Measurements from ENCODE around the gene DPF3.

The DPF3 gene

GRCh38 chr14:72578514-72578913 is 315.4 kb downstream of the DPF3 start:
- no peaks in the 10 kb centered on the region for H3F3A ChIP-seq (ENCODE audit: insufficient read depth, low read length)
- H3K4me2 ChIP-seq (ENCODE audit: low read depth, low read length): no peak overlapping the region
- no peak for DNase-seq
- H3K79me2 ChIP-seq (ENCODE audit: low read length): no peaks in the 10 kb centered on the region
- H3K4me3 ChIP-seq (ENCODE audit: low read length): no peak overlapping the region
- H3K9me2 ChIP-seq (replicated peaks; ENCODE audit: insufficient read depth, low read length): no peaks in the 10 kb centered on the region
- no peaks in the 10 kb centered on the region for H3K4me1 ChIP-seq (ENCODE audit: low read length)
- no peaks in the 10 kb centered on the region for H3K36me3 ChIP-seq (replicated peaks; ENCODE audit: insufficient read depth, low read length)
- no peak overlapping the region for H2AFZ ChIP-seq (ENCODE audit: low read length)
- TF ChIP-seq CTCF (IDR thresholded peaks at IDR 0.05; ENCODE audit: low read length) (no peak), EZH2phosphoT487 (IDR thresholded peaks at IDR 0.05; ENCODE audit: low read length) (no peak), EZH2 (optimal IDR thresholded peaks at IDR 0.05; ENCODE audit: low read depth, low read length) (no peak)
- H4K20me1 ChIP-seq (ENCODE audit: insufficient read depth, low read length): no peaks in the 10 kb centered on the region
- H3K27me3 ChIP-seq (replicated peaks; ENCODE audit: insufficient read depth, low read length): no peaks in the 10 kb centered on the region
- H3K9me3 ChIP-seq (replicated peaks; ENCODE audit: insufficient read depth, low read length): no peaks in the 10 kb centered on the region
- H3K27ac ChIP-seq (ENCODE audit: low read length): no peak overlapping the region
- no peak overlapping the region for H3K9ac ChIP-seq (ENCODE audit: low read length)

GRCh38 chr14:72577521-72577920 is 316.4 kb downstream of the DPF3 start:
- Histone ChIP-seq H3K4me2 (ENCODE audit: low read depth, low read length) (no peak overlapping the region), H3K79me2 (ENCODE audit: low read length) (no peaks in the 10 kb centered on the region), H3K9ac (ENCODE audit: low read length) (no peak overlapping the region), H3K27me3 (replicated peaks; ENCODE audit: insufficient read depth, low read length) (no peaks in the 10 kb centered on the region), H3K9me3 (replicated peaks; ENCODE audit: insufficient read depth, low read length) (no peaks in the 10 kb centered on the region), H3K4me1 (ENCODE audit: low read length) (no peaks in the 10 kb centered on the region), H3K9me2 (replicated peaks; ENCODE audit: insufficient read depth, low read length) (no peaks in the 10 kb centered on the region), H2AFZ (ENCODE audit: low read length) (no peak overlapping the region), H3K27ac (ENCODE audit: low read length) (no peak overlapping the region), H3F3A (ENCODE audit: insufficient read depth, low read length) (no peaks in the 10 kb centered on the region), H4K20me1 (ENCODE audit: insufficient read depth, low read length) (no peaks in the 10 kb centered on the region), H3K4me3 (ENCODE audit: low read length) (no peak overlapping the region), H3K36me3 (replicated peaks; ENCODE audit: insufficient read depth, low read length) (no peaks in the 10 kb centered on the region)
- no peak for DNase-seq
- TF ChIP-seq EZH2 (optimal IDR thresholded peaks at IDR 0.05; ENCODE audit: low read depth, low read length): no peak
- no peak for TF ChIP-seq CTCF (IDR thresholded peaks at IDR 0.05; ENCODE audit: low read length)
- no peak for TF ChIP-seq EZH2phosphoT487 (IDR thresholded peaks at IDR 0.05; ENCODE audit: low read length)

- H3K36me3 ChIP-seq (replicated peaks; ENCODE audit: insufficient read depth, low read length): no peaks in the 10 kb centered on the region
Observed at GRCh38 chr14:72576258-72576657, 317.6 kb downstream of the DPF3 start.

More at GRCh38 chr14:72576258-72576657, 317.6 kb downstream of the DPF3 start:
- Histone ChIP-seq H3K9me3 (replicated peaks; ENCODE audit: insufficient read depth, low read length) (no peaks in the 10 kb centered on the region), H4K20me1 (ENCODE audit: insufficient read depth, low read length) (no peaks in the 10 kb centered on the region), H3K4me3 (ENCODE audit: low read length) (no peak overlapping the region), H3K79me2 (ENCODE audit: low read length) (no peaks in the 10 kb centered on the region), H3K4me1 (ENCODE audit: low read length) (no peaks in the 10 kb centered on the region), H3K9me2 (replicated peaks; ENCODE audit: insufficient read depth, low read length) (no peaks in the 10 kb centered on the region), H3K27me3 (replicated peaks; ENCODE audit: insufficient read depth, low read length) (no peaks in the 10 kb centered on the region), H3F3A (ENCODE audit: insufficient read depth, low read length) (no peaks in the 10 kb centered on the region), H3K27ac (ENCODE audit: low read length) (no peak overlapping the region), H3K4me2 (ENCODE audit: low read depth, low read length) (no peak overlapping the region), H3K9ac (ENCODE audit: low read length) (no peak overlapping the region), H2AFZ (ENCODE audit: low read length) (no peak overlapping the region)
- DNase-seq: no peak
- TF ChIP-seq EZH2phosphoT487 (IDR thresholded peaks at IDR 0.05; ENCODE audit: low read length) (no peak), CTCF (IDR thresholded peaks at IDR 0.05; ENCODE audit: low read length) (no peak), EZH2 (optimal IDR thresholded peaks at IDR 0.05; ENCODE audit: low read depth, low read length) (no peak)
